Measurements from ENCODE around the gene HOXA10. TPM values are rescaled to one million over a fixed set of nuclear protein-coding genes. Genes with fewer than 3 reads are reported as not detected.

The HOXA10 gene
- total and polyA plus RNA-seq, 4 donors = 0.03 to 0.70 (median 0.13) TPM

- Histone ChIP-seq H3K27me3 (ENCODE audit: control insufficient read depth in 4 of 4, insufficient read depth in 4 of 4, low read length in 3 of 4) (peaks cover 7 to 51% (median 30%) of the 10 kb centered on the region in 4 donors), H3K9ac (ENCODE audit: low read depth in 1 of 2, low read length in 2 of 2) (no peak overlapping the region), H3K36me3 (ENCODE audit: control insufficient read depth in 4 of 4, insufficient read depth in 3 of 4, low read depth in 1 of 4, low read length in 3 of 4) (no peaks in the 10 kb centered on the region), H3K4me1 (ENCODE audit: control insufficient read depth in 4 of 4, insufficient read depth in 4 of 4, low read length in 3 of 4) (peaks cover 12 to 25% (median 19%) of the 10 kb centered on the region in 4 donors), H3K27ac (ENCODE audit: low read depth in 1 of 2, low read length in 2 of 2) (no peak overlapping the region), H3K9me3 (ENCODE audit: control insufficient read depth in 4 of 4, low read length in 3 of 4) (peaks cover 0 to 6% (median under 1%) of the 10 kb centered on the region in 4 donors), H3K4me3 (ENCODE audit: low read depth in 1 of 3, low read length in 3 of 3) (no peak overlapping the region)
- TF ChIP-seq SP1 (IDR thresholded peaks at IDR 0.05) (no peak), EGR1 (IDR thresholded peaks at IDR 0.05; ENCODE audit: low read depth in 2 of 2) (no peak), REST (IDR thresholded peaks at IDR 0.05) (no peak), RXRA (IDR thresholded peaks at IDR 0.05) (no peak), FOXA1 (IDR thresholded peaks at IDR 0.05) (no peak), HNF4A (conservative IDR thresholded peaks at IDR 0.05) (no peak), NR2F2 (IDR thresholded peaks at IDR 0.05) (no peak), HNF4G (IDR thresholded peaks at IDR 0.05) (no peak), YY1 (IDR thresholded peaks at IDR 0.05) (no peak), FOXA2 (IDR thresholded peaks at IDR 0.05) (no peak), TAF1 (conservative IDR thresholded peaks at IDR 0.05) (no peak), GABPA (IDR thresholded peaks at IDR 0.05 in 1 of 2, conservative IDR thresholded peaks at IDR 0.05 in 1 of 2) (no peak), RAD21 (IDR thresholded peaks at IDR 0.05) (no peak), JUND (IDR thresholded peaks at IDR 0.05) (no peak)
- TF ChIP-seq, protein P1, sequence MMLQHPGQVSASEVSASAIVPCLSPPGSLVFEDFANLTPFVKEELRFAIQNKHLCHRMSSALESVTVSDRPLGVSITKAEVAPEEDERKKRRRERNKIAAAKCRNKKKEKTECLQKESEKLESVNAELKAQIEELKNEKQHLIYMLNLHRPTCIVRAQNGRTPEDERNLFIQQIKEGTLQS (IDR thresholded peaks at IDR 0.05) = no peak
- no peak for DNase-seq (ENCODE audit: low spot score)
- WGBS = 21% methylated on average over 15 of the region's 15 CpGs
Measured at GRCh38 chr7:27191161-27191731, 17.1 kb upstream of the HOXA10 start.

DNA sequence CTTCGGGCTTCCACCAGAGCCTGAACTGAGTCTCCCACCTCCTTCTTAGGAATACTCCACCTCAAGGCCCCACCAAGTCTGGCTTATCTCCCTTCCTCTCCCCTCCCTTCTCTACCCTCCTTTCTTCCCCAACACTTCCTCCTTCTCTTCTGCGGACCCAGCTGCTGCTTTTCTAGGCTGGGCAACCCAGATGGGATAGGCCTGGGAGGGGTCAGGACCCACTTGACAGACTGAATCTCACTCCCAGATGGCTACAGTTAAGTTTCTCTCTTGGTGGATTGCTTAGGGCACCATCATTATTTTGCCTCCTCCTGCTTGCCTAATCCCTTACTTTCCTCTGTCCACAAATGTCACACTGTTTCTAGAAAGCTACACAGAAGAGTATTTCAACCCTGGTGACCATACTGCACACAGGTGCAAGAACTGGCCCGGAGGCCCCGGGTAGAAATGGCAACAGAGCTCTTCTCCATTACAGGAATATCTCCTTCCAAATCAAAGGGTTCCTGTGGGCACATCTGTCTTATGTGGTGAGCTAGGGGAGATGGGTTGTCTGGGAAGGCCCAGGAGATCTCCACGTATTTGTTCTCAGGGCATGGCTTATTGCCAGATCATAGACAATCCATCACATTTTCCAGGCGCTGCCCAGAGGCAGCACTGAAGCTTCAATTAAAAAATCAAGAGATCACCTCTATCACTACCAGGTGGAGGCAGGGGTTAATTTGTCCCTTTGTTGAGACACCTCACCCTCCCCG is 16.1 kb upstream of the HOXA10 start:
- Histone ChIP-seq H3K27ac (ENCODE audit: low read depth in 1 of 2, low read length in 2 of 2) (no peak overlapping the region), H3K9me3 (ENCODE audit: control insufficient read depth in 4 of 4, low read length in 3 of 4) (peaks cover 0 to 6% (median under 1%) of the 10 kb centered on the region in 4 donors), H3K4me3 (ENCODE audit: low read depth in 1 of 3, low read length in 3 of 3) (no peak overlapping the region), H3K4me1 (ENCODE audit: control insufficient read depth in 4 of 4, insufficient read depth in 4 of 4, low read length in 3 of 4) (peaks cover 12 to 29% (median 18%) of the 10 kb centered on the region in 4 donors), H3K36me3 (ENCODE audit: control insufficient read depth in 4 of 4, insufficient read depth in 3 of 4, low read depth in 1 of 4, low read length in 3 of 4) (no peaks in the 10 kb centered on the region), H3K27me3 (ENCODE audit: control insufficient read depth in 4 of 4, insufficient read depth in 4 of 4, low read length in 3 of 4) (peaks cover 3 to 51% (median 33%) of the 10 kb centered on the region in 4 donors), H3K9ac (ENCODE audit: low read depth in 1 of 2, low read length in 2 of 2) (no peak overlapping the region)
- TF ChIP-seq, protein P2, sequence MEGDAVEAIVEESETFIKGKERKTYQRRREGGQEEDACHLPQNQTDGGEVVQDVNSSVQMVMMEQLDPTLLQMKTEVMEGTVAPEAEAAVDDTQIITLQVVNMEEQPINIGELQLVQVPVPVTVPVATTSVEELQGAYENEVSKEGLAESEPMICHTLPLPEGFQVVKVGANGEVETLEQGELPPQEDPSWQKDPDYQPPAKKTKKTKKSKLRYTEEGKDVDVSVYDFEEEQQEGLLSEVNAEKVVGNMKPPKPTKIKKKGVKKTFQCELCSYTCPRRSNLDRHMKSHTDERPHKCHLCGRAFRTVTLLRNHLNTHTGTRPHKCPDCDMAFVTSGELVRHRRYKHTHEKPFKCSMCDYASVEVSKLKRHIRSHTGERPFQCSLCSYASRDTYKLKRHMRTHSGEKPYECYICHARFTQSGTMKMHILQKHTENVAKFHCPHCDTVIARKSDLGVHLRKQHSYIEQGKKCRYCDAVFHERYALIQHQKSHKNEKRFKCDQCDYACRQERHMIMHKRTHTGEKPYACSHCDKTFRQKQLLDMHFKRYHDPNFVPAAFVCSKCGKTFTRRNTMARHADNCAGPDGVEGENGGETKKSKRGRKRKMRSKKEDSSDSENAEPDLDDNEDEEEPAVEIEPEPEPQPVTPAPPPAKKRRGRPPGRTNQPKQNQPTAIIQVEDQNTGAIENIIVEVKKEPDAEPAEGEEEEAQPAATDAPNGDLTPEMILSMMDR (IDR thresholded peaks at IDR 0.05; ENCODE audit: low read depth, low read length, missing input control) = no peak
- no peak for TF ChIP-seq FOXA1 (IDR thresholded peaks at IDR 0.05)
- TF ChIP-seq TAF1 (conservative IDR thresholded peaks at IDR 0.05) = no peak
- TF ChIP-seq GABPA (IDR thresholded peaks at IDR 0.05 in 1 of 2, conservative IDR thresholded peaks at IDR 0.05 in 1 of 2) = no peak
- no peak for TF ChIP-seq NR2F2 (IDR thresholded peaks at IDR 0.05)
- TF ChIP-seq RAD21 (IDR thresholded peaks at IDR 0.05) = no peak
- 20% methylated on average over 7 of the region's 7 CpGs for WGBS
- no peak for DNase-seq (ENCODE audit: low spot score)
